Ovary (tissue), 1 donor: ENCODE results near the gene SLC15A5.

Experiments used
- EP300 ChIP-seq: sonication (generic); formaldehyde crosslinking; IDR thresholded peaks from one replicate; pipeline ENCODE4 v1.6.1; 2017; ENCODE audit warnings: antibody characterized with exemption
- POLR2A ChIP-seq: fragments of 450-650 bp; IDR thresholded peaks from one replicate; pipeline ENCODE4 v1.6.1; 2017; ENCODE audit warnings: antibody characterized with exemption, mild to moderate bottlenecking, moderate library complexity

- TF ChIP-seq POLR2A (no peak), EP300 (no peak)
Observed at GRCh38 chr12:16285586-16285985, 8.1 kb upstream of the SLC15A5 start.
